ENCODE data around the gene PTCHD1.

The PTCHD1 gene

DNA sequence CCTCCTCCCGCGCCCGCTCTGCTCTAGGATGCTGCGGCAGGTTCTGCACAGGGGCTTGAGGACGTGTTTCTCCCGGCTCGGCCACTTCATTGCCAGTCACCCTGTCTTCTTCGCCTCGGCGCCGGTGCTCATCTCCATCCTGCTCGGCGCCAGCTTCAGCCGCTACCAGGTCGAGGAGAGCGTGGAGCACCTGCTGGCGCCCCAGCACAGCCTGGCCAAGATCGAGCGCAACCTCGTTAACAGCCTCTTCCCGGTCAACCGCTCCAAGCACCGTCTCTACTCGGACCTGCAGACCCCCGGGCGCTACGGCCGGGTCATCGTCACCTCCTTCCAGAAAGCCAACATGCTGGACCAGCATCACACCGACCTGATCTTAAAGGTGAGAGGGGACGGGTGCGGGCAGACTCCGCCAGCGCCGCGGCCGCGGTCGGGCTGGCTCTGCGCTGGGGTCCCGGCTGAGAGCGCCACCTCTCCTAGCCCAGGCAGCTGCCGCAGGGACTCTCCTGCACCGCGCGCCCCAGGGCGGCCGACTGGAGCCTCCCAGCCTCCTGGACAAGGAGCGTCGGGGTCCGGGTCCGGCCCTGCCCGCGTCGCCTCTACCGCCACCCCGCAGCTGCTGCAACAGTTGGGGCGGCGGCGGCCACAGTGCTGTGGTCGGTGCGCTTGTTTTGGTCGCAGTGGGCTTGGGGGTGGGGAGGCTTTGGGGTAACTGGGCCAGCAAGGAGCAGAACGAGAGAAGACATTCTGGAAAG, at the start of gene PTCHD1:
Gene PTCHD1, plus strand, starts transcription at position 2 of the 752 bp plus-strand sequence. Its CDS starts 27 bp downstream, at position 29.
- DNase-seq (ENCODE audit: low read depth) = no peak

DNA sequence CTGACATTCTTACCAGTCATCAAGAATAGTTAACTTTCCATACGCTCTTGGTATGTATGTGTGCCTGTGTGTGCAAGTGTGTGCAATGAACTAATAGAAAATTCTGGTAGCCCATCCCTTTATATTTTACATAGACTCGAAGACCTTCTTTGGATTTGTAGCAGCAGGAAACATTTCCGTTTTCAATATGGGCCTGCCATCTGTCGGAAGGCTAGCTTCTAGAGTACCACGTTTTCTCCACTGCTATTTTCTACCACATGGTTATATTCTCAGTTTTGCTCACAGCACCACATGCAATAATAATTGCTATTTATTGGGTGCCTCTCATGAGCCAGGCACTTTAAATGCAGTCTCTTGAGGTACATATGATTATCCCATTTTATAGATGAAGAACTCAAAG, 47.9 kb upstream of the PTCHD1 start:
- DNase-seq (ENCODE audit: low read depth) = no peak

DNA sequence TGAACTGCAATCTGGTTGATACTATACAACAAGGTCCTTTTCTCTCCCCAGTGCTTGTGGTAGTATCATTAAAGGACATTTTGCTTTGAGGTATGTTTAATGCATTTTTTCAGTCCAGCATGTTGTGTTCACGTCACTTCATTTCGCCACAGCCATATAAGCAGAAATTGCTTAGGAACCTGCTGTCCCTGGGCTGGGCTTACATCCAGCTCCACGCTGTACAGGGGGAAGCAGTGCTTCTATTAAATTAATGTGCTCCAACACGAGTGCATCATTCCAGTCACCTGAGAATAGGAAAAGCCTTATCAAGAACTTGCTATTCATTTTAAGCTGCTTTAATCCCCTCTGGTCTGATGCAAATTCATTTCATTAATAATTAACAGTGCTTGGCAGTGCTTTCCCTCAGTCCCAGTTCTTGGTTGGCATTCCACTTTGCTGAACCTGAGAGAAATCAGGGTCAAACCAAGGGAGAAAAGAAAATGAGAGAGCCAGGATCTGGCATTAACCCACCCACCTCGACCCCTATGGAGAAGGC, 47.4 kb upstream of the PTCHD1 start:
- DNase-seq (ENCODE audit: low read depth) = no peak

DNA sequence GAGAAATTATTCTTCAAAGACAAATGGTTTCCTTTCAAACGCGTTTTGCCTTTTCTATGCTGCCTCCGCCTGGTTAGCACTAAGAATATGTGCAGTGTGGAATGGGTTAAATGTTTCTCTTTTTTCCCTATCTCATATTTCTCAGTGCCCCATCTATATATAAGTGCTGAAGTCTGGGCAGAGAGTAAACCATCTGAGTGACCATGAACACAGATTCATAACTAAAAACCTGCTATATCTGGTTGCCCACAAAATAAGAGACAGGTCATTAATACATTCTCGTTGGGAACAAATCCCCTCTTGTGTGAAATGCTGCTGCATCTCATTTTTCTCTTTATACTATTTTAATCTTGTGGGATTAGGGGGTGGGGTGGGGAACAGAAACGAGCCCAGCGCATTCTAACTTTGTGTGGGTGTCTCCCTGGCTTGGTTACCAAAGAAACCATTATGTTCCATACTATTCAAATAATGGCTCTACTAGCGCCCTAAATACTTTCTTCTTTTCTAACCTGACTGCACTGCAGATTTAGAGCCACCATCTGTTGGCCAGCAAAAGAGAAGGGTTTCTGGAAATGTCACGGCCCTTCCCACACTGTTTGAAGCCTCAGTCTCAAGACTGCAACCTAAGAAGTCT, 42.2 kb upstream of the PTCHD1 start:
- no peak for DNase-seq (ENCODE audit: low read depth)

DNA sequence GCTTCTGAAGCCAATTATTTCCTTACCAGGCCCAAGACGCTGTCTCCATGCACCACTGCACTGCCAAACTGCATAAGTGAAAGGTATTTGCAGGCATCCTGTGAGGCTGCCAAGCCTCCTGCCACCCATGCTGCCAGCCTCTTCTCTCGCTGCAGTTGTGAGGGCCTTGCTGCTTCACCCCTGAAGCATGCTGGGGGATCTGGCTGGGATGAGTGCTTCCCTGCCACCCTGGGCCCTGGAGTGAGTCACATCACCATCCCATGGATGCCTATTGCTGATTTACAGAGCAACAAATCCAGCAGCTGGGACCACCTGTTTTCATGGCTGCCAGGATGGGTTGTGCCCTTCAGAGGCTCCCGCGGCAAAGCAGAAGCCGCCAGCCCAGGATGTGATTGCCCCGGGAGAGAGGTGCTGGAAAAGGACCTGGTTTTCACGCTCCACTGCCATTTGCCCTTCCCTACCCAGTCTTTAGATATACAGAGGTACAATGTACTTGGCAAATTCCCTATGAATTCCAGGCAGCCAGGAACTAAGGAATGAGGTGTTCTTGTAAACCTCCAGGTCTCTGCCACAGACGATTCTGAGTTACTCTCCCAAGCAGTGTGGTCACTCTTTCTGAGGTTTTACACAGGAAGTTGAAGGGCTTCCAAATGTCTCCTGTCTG, 41.5 kb upstream of the PTCHD1 start:
- DNase-seq (ENCODE audit: low read depth) = no peak

DNA sequence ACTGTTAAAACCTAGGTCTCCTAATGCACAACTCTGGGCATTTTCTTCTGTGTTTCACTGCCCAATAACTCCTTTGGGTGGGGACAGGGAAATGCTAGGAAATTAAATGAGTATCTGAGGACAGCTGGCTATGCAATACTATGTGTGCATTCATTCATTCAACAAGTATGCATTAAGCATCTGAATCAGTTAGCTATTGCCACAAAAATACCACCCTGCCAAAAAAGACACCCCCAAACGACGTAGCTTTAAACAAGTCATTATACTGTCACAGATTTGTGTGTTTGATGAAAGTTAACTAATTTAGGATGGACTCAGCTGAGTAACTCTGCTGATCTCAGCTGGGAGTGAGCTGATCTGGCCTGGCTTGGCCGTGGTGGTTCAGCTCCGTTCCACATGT, 29.8 kb upstream of the PTCHD1 start:
- DNase-seq (ENCODE audit: low read depth) = no peak

DNA sequence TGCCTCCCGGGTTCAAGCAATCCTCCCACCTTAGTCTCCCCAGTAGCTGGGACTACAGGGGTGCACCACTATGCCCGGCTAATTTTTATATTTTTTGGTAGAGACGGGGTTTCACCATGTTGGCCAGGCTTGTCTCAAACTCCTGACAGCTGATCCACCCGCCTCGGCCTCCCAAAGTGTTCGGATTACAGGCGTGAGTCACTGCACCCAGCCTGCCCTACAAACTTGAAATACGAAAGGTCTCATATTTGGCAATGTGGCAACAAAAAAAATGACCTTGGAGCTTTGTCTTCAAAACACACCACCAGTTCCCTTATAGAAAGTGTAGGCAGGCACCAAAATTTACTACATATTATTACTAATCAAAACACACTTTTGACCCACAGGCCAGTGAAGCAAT, 22.9 kb upstream of the PTCHD1 start:
- no peak for DNase-seq (ENCODE audit: low read depth)

DNA sequence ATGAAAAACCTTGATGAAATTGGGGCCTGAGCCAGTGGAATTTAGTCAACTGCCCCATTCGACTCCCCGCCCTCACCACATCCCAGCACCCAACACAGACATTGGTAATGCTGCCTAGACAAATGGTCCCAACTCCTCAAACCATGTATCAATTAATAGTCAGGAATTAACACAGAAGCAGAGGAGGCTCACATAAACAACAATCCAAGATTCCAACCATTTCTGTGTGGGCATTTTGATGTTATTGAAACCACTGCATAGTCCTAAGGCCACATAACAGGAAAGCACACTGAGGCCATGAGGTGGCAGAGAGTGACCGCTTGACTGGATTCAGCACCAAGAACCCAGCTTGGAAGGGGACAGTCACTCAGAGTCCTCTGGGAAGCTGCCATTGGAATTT, 22.5 kb upstream of the PTCHD1 start:
- no peak for DNase-seq (ENCODE audit: low read depth)

DNA sequence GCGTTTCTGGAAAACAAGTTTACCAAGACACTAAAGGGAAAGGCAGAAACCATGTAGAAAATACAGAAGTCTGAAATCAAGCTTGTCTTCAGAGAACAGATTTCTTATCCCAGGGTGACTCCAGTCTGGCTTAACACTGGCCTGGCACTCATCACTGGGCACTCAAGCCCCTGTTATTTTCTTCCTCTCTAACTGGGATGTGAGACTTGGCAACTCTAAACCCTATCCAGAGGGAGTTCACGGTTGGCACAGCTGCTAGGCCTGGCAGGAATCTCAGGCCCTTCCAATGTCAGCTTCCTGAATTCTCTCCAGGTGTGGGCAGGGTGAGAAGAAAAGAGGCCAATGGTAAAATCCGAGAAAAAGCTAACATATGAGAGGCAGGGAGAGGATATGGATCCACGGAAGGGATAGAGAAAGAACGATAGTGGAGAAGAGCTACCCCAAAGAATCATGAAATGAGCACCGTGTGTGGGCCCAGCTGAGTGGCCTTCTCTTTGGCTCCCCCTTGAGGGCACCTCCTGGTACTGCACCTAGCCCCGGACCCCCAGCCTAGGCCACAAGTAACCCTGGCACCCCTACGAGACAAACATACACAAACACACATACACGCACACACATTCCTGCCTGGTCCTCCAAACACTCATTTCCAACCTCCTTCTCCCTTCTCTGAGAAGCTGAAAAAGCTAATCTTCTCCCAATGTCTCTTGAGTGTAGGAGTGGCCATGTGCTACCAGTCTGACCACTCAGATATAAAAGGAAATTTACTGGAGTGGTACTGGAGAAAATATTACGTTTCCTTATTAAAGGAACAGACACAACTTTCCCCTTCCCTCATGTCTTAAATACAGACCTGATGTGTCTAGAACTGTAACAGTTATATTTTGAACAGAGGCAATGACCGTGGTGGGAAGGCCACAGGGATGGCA, 16.6 kb upstream of the PTCHD1 start:
- no peak for DNase-seq (ENCODE audit: low read depth)

DNA sequence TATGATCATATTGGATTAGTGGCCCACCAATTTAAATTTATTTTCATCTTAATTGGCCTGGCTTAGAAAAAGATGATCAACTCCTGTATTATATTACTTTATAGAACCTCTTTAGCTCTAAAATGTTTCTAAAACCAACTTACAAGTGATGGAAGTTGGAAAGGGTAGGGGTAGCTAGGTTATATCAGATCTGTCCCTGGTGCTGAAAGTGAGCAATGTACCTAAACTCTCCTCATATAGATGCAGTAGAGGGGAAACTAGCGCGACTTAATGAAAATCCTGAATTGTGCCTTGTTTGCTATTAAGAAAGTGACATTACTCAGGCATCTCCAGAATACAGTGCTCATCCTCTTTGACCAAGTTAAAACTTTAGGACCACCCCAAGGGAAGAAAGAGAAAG, 7.5 kb upstream of the PTCHD1 start:
- DNase-seq (ENCODE audit: low read depth) = no peak

DNA sequence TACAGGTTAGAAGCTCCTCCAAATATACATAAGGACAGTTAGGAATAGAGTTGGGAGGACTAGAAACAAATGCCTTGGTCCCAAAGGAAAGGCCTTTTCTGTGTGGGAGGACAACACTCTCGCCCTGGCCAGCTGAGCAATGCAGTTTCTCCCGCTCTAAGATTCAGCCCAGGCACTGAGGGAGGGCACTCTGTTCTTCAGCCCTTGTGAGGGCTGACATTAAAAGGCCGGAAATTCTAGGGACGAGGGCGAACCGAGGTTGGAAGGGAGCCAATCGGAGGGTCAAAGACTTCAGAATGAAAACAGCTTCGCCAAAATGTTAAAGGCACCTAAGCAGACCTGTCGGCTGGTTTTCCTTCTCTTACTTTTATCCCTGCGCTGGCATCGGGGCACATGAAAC, 2.9 kb upstream of the PTCHD1 start:
- DNase-seq (ENCODE audit: low read depth) = no peak

DNA sequence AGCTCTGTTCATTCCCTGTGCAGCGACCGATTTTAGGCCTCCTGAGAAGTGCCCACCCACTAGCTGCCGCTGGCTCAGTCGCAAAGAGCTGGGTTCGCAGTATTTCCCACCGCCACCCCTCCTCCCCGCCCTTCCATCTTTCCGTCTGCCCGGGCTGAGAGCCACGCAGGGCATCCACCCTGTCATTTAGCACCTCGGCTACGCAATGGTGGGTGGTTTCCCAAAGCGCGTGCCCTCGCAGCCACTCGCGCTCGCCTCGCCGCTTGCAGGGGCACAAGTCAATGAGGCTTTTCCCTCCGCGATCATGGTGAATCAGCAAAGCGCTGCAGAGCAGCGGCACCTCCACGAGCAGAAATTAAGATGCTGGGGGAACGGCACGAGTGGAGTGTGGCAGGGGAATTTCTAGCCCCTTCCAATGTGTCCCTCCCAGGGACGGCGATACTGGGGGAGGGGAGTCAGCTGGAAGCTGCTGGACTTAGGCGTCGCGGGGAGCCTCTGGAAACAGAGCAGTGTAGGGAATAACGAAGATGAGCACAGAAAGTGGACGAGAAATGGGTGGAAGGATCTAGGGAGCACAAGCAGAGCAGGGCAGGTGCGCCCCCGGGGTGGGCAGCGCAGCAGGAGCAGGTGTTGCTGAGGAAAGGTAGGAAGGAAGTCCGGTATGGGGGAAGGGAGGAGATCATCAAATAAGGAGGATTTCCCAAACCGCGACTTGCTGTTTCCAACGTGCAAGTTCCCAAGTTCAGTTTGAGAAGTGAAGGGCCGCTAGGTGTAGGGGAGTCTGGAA, 2.4 kb upstream of the PTCHD1 start:
- no peak for DNase-seq (ENCODE audit: low read depth)

DNA sequence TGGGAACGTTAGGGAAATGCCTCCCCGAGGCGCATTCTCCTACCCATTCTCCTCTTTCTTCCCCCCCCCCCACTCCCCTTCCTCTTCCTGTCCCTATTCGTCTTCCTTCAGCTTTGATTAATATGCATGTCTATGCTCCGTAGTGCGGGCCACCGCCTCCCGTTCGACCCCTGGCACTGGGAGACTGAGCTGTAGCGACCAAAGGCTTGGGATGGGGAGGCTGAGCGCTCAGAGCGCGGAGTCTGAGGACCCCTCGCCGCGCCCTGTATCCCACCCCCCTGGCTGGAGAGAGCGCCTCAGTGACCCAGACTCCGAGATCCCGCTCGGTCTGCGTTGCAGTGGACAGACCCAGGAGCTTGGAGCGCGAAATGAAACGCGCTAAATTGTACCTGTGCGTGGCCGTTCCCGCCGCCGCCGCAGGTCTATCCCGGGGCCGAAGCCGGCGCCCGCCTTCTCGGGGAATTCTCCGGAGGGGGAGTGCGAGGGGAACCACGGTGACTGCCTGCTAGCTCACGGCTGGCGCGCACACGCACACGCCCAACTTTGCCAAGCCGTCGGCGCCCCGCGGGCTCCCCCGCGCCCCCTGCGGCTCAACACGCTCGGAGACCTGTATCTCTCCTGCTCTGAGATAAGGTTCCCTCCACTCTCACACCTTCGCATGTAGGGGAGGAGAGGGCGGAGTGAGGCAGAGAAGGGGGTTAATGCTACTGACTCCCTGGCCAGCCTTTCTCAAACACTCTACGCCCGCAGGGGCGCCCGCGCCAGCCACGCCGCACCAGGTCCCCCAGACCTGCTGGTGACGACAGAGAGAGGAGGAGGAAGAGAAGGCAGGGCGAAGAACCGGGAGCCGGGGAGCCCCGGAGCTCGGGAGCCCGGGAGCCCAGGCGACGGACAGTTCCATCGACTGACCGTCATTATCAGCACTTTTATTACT, 1.5 kb upstream of the PTCHD1 start:
- no peak for DNase-seq (ENCODE audit: low read depth)

DNA sequence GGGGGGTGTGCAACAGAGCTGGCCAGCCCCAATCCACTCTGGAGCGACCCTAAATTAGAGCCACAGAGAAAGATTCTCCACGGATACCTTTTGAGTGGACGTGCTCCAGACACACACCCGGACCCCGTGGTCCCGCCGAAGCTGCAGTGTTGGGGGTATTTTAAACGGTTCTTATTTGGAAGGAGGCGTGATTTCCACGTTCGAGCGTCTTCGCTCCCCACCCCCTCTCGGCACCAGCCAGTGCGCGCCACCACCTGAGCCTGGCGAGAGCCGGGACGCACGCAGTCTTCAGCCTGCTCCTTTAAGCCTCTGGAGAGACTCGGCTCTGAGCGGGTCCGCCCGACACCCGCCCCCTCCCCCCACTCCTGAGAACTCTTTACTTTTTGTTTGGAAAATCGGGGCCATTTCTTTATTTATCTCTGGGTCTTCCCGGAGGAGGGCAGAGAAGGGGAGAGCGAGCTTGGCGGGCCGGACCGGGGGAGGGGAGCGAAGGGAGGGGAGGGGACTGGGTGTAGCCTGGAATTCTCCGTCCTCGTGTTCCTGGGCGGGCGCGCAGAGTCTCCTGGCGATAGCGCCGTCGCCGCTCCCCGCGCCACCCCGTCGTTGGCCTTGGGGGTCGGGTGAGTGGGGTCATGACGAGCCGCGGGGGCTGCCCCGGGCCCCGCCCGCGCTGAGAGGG, 668 bp upstream of the PTCHD1 start:
- no peak for DNase-seq (ENCODE audit: low read depth)

DNA sequence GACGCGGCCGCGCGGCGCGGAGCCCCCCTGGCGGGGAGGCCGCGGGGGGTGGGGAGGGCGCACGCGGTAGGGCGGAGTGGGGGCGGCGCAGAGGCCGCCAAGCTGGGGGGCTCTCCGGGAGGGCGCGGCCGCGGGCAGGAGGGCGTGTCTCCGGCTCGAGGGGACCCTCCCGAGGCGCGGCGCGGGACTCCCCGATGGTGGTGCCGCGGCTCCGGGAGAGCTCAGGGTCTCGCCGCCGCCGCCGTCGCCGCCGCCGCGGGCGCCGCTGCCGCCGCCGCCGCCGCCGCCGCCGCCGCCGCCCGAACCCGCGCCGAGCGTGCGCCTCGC, 165 bp upstream of the PTCHD1 start:
- no peak for DNase-seq (ENCODE audit: low read depth)

DNA sequence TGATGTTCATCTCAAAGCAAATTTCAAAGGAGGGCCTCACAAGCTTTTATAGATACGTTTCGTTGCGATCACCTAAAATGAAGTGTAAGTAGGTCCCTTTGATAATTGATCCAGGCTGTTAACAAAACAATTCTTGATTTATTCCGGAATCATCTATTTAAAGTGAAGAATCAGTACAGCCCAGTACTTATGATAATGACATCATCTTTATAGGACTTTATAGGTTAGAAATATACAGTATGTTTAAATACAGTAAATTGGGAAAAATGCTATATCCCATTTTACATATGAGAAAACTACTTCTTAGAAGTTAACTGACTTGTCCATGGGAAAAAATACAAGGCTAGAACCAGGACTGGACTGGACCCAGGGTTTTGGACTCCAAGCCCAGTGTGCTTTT, 3.7 kb downstream of the PTCHD1 start:
- DNase-seq (ENCODE audit: low read depth) = no peak

DNA sequence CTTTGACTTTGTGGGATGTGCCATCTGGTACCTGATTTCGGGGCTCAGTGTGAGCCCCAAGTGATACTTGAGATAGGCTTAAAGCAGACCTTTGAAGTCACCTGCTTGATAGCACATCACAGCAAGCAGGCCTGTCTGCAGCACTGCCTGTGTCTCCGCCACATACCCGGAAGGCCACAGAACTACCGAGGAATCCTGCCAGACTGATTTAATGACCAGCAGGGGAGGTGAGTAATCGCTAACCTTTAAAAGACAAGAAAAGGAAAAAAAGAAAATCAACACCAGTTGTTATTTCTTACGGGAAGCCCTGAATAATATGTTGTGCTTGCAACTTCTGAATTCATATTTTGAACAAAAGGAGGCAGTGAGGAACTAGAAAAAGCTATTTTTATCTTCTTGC, 6.8 kb downstream of the PTCHD1 start:
- no peak for DNase-seq (ENCODE audit: low read depth)

DNA sequence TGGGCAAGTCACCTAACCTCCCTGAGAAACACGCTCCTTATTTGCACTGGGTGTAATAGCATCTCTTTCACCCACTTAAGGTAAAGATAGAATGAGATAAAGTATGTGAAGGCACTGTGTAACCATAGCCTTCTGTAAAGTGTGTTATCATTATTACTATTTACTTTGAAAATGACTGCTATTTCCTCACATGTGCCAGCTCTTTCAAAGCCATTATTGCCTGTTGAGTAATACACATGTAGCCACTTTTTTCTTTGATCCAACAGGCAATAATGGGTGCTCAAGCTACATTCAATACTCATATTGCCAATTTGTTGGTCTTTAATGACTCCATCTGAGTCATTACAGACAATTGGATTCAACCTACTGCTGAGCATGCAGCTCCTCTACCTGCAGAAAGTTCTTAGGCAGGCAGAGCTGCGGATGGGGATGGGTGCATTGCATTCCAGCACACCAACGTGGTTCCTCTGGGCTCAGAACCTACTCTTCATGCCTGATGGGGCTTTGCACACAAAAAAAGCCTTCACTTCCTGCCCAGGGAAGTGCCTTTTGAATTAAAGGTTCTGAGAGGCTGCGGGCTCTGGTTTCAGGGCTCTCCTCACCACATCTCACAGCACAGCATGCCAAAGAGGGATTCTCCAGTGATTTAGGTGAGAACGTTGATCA, 9.7 kb downstream of the PTCHD1 start:
- DNase-seq (ENCODE audit: low read depth) = no peak

DNA sequence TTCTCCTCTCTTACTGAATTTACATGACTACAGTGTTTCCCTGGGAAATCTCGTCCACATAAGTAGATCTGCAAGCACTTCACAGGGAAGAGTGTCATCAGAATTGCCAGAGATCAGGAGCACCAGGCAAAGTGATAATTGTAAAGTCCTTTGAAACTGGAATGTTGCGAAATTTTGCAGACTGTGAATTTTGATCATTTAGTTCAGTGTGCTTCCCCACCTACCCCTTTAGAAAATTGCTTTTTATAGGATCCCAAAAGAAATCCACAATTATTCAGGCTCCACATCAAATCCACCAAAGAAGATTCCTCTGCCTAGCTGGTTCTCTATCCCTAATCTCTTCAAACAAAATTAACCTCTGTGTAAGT, 10.2 kb downstream of the PTCHD1 start:
- no peak for DNase-seq (ENCODE audit: low read depth)

Data from activated T-cell treated with anti-CD3 and anti-CD28 coated beads for 1 hour (primary cell).